Astrocyte of the cerebellum (primary cell): ENCODE measurements around the gene FKBP1A.

ENCODE experiments used
- DNase-seq: peaks from one replicate; pipeline ENCODE4 v3.0.0-alpha.2; 2011; ENCODE audit warnings: low read depth
- H3K4me3 ChIP-seq: 2 replicates; pipeline ENCODE4 v1.5.1; 2011; ENCODE audit warnings: mild to moderate bottlenecking, low read depth, low read length, moderate library complexity
- CTCF ChIP-seq: IDR thresholded peaks from 2 replicates; pipeline ENCODE4 v1.5.1; 2012; ENCODE audit warnings: low read length, low read depth, moderate library complexity, mild to moderate bottlenecking; ENCODE audit errors: missing control alignments
- in situ Hi-C: cut with HindIII; loops from 2 replicates; pipeline ENCODE4 v1.10.0; 2017; ENCODE audit warnings: low sequenced_read_pairs

FKBP1A gene

GRCh38 chr20:1331801-1332453 is 60.9 kb downstream of the FKBP1A start:
- TF ChIP-seq CTCF = no peak
- in situ Hi-C loops = no loop called here
- DNase-seq = no peak
- no peak overlapping the region for H3K4me3 ChIP-seq

GRCh38 chr20:1331101-1331500 is 61.8 kb downstream of the FKBP1A start:
- in situ Hi-C loops = no loop called here
- DNase-seq = no peak
- no peak overlapping the region for H3K4me3 ChIP-seq
- no peak for TF ChIP-seq CTCF

- H3K4me3 ChIP-seq = no peak overlapping the region
- in situ Hi-C loops = no loop called here
- DNase-seq = no peak
- no peak for TF ChIP-seq CTCF
Measured at GRCh38 chr20:1330075-1330830, 62.6 kb downstream of the FKBP1A start.

GRCh38 chr20:1328680-1329330 is 64.0 kb downstream of the FKBP1A start, which contains the start of gene SDCBP2:
Gene SDCBP2 (minus strand): TSS chr20:1329139. CDS start chr20:1320416, 8,723 bp downstream.
- no peak for DNase-seq
- in situ Hi-C loops = no loop called here
- H3K4me3 ChIP-seq = no peak within 1 kb of the TSS
- no peak for TF ChIP-seq CTCF

- TF ChIP-seq CTCF = no peak
- DNase-seq = no peak
- no peak overlapping the region for H3K4me3 ChIP-seq
- in situ Hi-C loops = no loop called here
Measured at GRCh38 chr20:1327827-1328679, 64.8 kb downstream of the FKBP1A start.

- in situ Hi-C loops = no loop called here
- TF ChIP-seq CTCF = no peak
- no peak overlapping the region for H3K4me3 ChIP-seq
- no peak for DNase-seq
Measured at GRCh38 chr20:1327241-1327653, 65.6 kb downstream of the FKBP1A start.
